ENCODE measurements around the gene GBP3. TPM values are rescaled to one million over a fixed set of nuclear protein-coding genes. Genes with fewer than 3 reads are reported as not detected.
"Not testable (repeated sequence)": the region's sequence is repeated elsewhere in the genome, so short reads cannot be mapped to it uniquely, and the experiment has no call there.

The GBP3 gene
- total RNA-seq, 4 donors from 2014 or later, result 11.2 to 38.6 (median 20.5) TPM

- TF ChIP-seq CTCF (IDR thresholded peaks at IDR 0.05), result no peak
- no peak for TF ChIP-seq POLR2A (IDR thresholded peaks at IDR 0.05)
- Histone ChIP-seq H3K27ac (no peak overlapping the region), H3K9me3 (no peaks in the 10 kb centered on the region), H3K4me1 (no peaks in the 10 kb centered on the region), H3K27me3 (no peaks in the 10 kb centered on the region), H3K36me3 (no peaks in the 10 kb centered on the region), H3K4me3 (no peak overlapping the region)
- DNase-seq, result no peak
- intact Hi-C loops (cut with DNase I; ENCODE audit: low total_unique reads), result no loop called here
Measured at GRCh38 chr1:89040315-89040626, 17.6 kb upstream of the GBP3 start.

DNA sequence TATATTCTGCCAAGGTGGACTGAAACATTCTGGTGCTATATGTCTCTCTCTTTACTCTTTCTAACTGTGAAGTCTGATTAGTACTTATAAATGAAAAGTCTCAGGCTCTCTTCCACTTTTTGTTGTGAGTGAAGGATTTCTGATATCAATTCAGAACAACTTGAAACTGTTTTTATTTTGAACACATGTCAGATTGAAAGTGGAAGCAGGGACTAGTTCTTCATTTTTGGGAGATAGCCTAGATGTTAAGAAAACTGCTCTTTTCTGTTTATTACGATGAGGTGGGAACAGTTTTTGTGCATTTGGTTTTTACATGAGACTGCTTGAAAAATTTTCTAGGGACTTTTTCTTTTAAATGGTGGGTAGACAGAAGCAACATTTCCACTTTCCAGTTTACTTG is 14.5 kb upstream of the GBP3 start:
- H3K36me3 ChIP-seq, result no peaks in the 10 kb centered on the region
- intact Hi-C loops (cut with DNase I; ENCODE audit: low total_unique reads), result no loop called here
- H3K9me3 ChIP-seq, result no peaks in the 10 kb centered on the region
- H3K27me3 ChIP-seq, result no peaks in the 10 kb centered on the region
- TF ChIP-seq POLR2A (IDR thresholded peaks at IDR 0.05), result no peak
- TF ChIP-seq CTCF (IDR thresholded peaks at IDR 0.05), result no peak
- H3K27ac ChIP-seq, result no peak overlapping the region
- no peak for DNase-seq
- H3K4me1 ChIP-seq, result no peaks in the 10 kb centered on the region
- no peak overlapping the region for H3K4me3 ChIP-seq

- Histone ChIP-seq H3K27ac (no peak overlapping the region), H3K27me3 (no peaks in the 10 kb centered on the region), H3K36me3 (no peaks in the 10 kb centered on the region), H3K4me3 (no peak overlapping the region), H3K4me1 (no peaks in the 10 kb centered on the region), H3K9me3 (no peaks in the 10 kb centered on the region)
- intact Hi-C loops (cut with DNase I; ENCODE audit: low total_unique reads), result no loop called here
- TF ChIP-seq CTCF (IDR thresholded peaks at IDR 0.05), result no peak
- no peak for TF ChIP-seq POLR2A (IDR thresholded peaks at IDR 0.05)
- no peak for DNase-seq
Measured at GRCh38 chr1:89035080-89035479, 12.4 kb upstream of the GBP3 start.

DNA sequence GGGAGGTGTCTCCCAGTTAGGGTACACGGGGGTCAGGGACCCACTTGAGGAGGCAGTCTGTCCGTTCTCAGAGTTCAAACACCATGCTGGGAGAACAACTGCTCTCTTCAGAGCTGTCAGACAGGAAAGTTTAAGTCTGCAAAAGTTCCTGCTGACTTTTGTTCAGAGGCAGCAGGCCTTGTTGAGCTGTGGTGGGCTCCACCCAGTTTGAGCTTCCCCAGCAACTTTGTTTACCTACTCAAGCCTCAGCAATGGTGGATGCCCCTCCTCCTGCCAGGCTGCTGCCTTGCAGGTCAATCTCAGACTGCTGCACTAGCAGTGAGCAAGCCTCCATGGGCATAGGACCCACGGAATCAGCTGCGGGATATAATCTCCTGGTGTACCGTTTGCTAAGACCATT is 11.3 kb upstream of the GBP3 start:
- H3K36me3 ChIP-seq; H3K9me3 ChIP-seq; DNase-seq; H3K27ac ChIP-seq; H3K4me1 ChIP-seq; intact Hi-C loops (cut with DNase I; ENCODE audit: low total_unique reads); H3K4me3 ChIP-seq; H3K27me3 ChIP-seq: not testable (repeated sequence)

DNA sequence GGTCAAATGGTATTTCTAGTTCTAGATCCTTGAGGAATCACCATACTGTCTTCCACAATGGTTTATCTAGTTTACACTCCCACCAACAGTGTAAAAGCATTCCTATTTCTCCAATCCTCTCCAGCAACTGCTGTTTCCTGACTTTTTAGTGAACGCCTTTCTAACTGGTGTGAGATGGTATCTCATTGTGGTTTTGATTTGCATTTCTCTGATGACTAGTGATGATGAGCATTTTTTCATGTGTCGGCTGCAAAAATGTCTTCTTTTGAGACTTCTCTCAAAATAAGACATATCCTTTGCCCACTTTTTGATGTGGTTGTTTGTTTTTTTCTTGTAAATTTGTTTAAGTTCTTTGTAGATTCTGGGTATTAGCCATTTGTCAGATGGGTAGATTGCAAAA is 6.4 kb upstream of the GBP3 start:
- intact Hi-C loops (cut with DNase I; ENCODE audit: low total_unique reads); H3K27me3 ChIP-seq; H3K36me3 ChIP-seq; H3K9me3 ChIP-seq; H3K4me1 ChIP-seq; H3K27ac ChIP-seq; DNase-seq; H3K4me3 ChIP-seq: not testable (repeated sequence)

DNA sequence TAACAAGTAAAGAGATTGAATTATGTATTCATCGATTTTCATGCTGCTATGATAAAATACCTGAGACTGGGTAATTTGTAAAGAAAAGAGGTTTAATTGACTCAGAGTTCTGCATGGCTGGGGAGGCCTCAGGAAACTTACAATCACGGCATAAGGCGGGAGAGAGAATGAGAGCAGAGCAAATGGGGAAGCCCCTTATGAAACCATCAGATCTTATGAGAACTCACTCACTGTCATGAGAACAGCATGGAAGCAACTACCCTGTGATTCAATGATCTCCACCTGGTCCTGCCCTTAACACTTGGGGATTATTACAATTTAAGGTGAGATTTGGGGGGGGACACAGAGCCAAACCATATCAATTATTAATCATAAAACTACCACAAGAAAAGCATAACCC is 3.3 kb upstream of the GBP3 start:
- Histone ChIP-seq H3K4me1 (no peaks in the 10 kb centered on the region), H3K27ac (no peak overlapping the region), H3K9me3 (no peaks in the 10 kb centered on the region), H3K27me3 (no peaks in the 10 kb centered on the region), H3K4me3 (no peak overlapping the region), H3K36me3 (no peaks in the 10 kb centered on the region)
- intact Hi-C loops (cut with DNase I; ENCODE audit: low total_unique reads), result no loop called here
- DNase-seq, result no peak
- no peak for TF ChIP-seq POLR2A (IDR thresholded peaks at IDR 0.05)
- TF ChIP-seq CTCF (IDR thresholded peaks at IDR 0.05), result no peak
